Panc1 (cell line): ENCODE measurements around the gene MAP3K7. TPM values are rescaled to one million over a fixed set of nuclear protein-coding genes. Genes with fewer than 3 reads are reported as not detected.

ENCODE experiments used
- ATAC-seq: fragments of 200-7000 bp; cut with Tn5 transposase; 2 replicates; pipeline ENCODE4 v1.9.1; 2020; ENCODE audit warnings: mild to moderate bottlenecking, moderate library complexity
- BruUV-seq: library from RNA; stranded (reverse); fragments of 400-500 nt; replicated peaks from 2 replicates; lab custom pipeline; 2021; lab: Mats Ljungman, UMichigan
- CTCF ChIA-PET: fragments of 300-600 bp; sonication (Branson Sonifier 250); formaldehyde crosslinking; loops from one replicate; lab custom pipeline; 2022; ENCODE audit warnings: antibody characterized with exemption; lab: Charles Lee
- POLR2A ChIA-PET: fragments of 300-600 bp; sonication (Branson Sonifier 250); formaldehyde crosslinking; loops from one replicate; lab custom pipeline; 2022; ENCODE audit warnings: antibody characterized with exemption; lab: Charles Lee
- DNase-seq: peaks from one replicate; pipeline ENCODE4 v3.0.0-alpha.2; 2010; ENCODE audit warnings: low read depth, low spot score
- H3K27ac ChIP-seq: 2 replicates; pipeline ENCODE4 v1.5.1; 2011; ENCODE audit warnings: mild to moderate bottlenecking, low read length, inconsistent platforms
- H3K27me3 ChIP-seq: fragments of 200-500 bp; sonication (Bioruptor generic); 2 replicates; pipeline ENCODE4 v1.6.0; 2014; ENCODE audit warnings: low read length, inconsistent platforms; ENCODE audit not compliant: control insufficient read depth, insufficient read depth
- H3K36me3 ChIP-seq: fragments of 200-500 bp; sonication (Bioruptor generic); 2 replicates; pipeline ENCODE4 v1.5.1; 2014; ENCODE audit warnings: inconsistent platforms, mild to moderate bottlenecking, low read length, moderate library complexity; ENCODE audit not compliant: control insufficient read depth, insufficient read depth
- H3K4me1 ChIP-seq: 2 replicates; pipeline ENCODE4 v1.5.1; 2011; ENCODE audit warnings: inconsistent platforms, mild to moderate bottlenecking, low read length, moderate library complexity; ENCODE audit not compliant: control insufficient read depth, insufficient read depth
- H3K4me3 ChIP-seq, 2 experiments: 2 replicates each; pipeline ENCODE4 v1.5.1; 2011 to 2012; ENCODE audit warnings: low read depth in 2 of 2, low read length in 2 of 2, mild to moderate bottlenecking in 2 of 2, inconsistent platforms in 1 of 2, moderate library complexity in 1 of 2
- H3K9me3 ChIP-seq: fragments of 200-500 bp; sonication (Bioruptor generic); 2 replicates; pipeline ENCODE4 v1.5.1; 2014; ENCODE audit warnings: low read depth, mild to moderate bottlenecking, inconsistent platforms, low read length, moderate library complexity; ENCODE audit not compliant: control insufficient read depth, insufficient read depth
- CTCF ChIP-seq: fragments of 450-650 bp; IDR thresholded peaks from 2 replicates; pipeline ENCODE4 v1.5.1; 2017; ENCODE audit warnings: mild to moderate bottlenecking
- POLR2AphosphoS5 ChIP-seq: IDR thresholded peaks from 2 replicates; pipeline ENCODE4 v1.6.1; 2012; ENCODE audit warnings: mild to moderate bottlenecking, low read depth, low read length, moderate library complexity
- REST ChIP-seq, 2 experiments: IDR thresholded peaks; 2 replicates each; pipeline ENCODE4 v1.6.1; 2011 to 2012; ENCODE audit warnings: low read depth in 2 of 2, control low read depth in 1 of 2, low read length in 1 of 2, mild to moderate bottlenecking in 1 of 2, moderate library complexity in 1 of 2; ENCODE audit not compliant: insufficient read depth in 1 of 2
- SIN3A ChIP-seq: IDR thresholded peaks from 2 replicates; pipeline ENCODE4 v1.6.1; 2012; ENCODE audit warnings: low read depth, mild to moderate bottlenecking, low read length, moderate library complexity, borderline replicate concordance; ENCODE audit not compliant: insufficient read depth
- TCF7L2 ChIP-seq: IDR thresholded peaks from 2 replicates; pipeline ENCODE4 v1.6.1; 2011; ENCODE audit warnings: mild to moderate bottlenecking, low read depth, low read length, inconsistent platforms
- in situ Hi-C: cut with HindIII; loops from 2 replicates; pipeline ENCODE4 v1.10.0; 2016; ENCODE audit warnings: low sequenced_read_pairs, low pct_unique_long_range_greater_than_20kb
- intact Hi-C: fragments of 100-400 bp; cut with micrococcal nuclease; formaldehyde crosslinking; loops from one replicate; pipeline ENCODE4 v1.10.0; 2022; ENCODE audit not compliant: unreplicated experiment
- total RNA-seq: library from RNA; stranded (reverse); gene quantifications from one replicate; pipeline ENCODE4 v1.2.1, GENCODE V29; 2021; ENCODE audit not compliant: unreplicated experiment

The MAP3K7 gene
- total RNA-seq, 1 experiment from 2014 or later = 33.1 TPM

- ATAC-seq = no peak
- ChIA-PET POLR2A (no interaction called here), CTCF (no interaction called here)
- BruUV-seq = no TSS peak
- Histone ChIP-seq H3K27me3 (no peaks in the 10 kb centered on the region), H3K4me3 (no peak overlapping the region), H3K9me3 (no peaks in the 10 kb centered on the region), H3K27ac (no peak overlapping the region), H3K4me1 (no peaks in the 10 kb centered on the region), H3K36me3 (peaks cover 46% of the 10 kb centered on the region)
- TF ChIP-seq POLR2AphosphoS5 (no peak), TCF7L2 (no peak), CTCF (no peak), REST (IDR thresholded peaks at IDR 0.05; ENCODE audit: insufficient read depth in 1 of 2, low read depth in 2 of 2, low read length in 1 of 2) (no peak), SIN3A (no peak)
- in situ Hi-C loops (no loop called here), intact Hi-C loops (no loop called here)
- DNase-seq = no peak
These were observed 39.8 kb downstream of the MAP3K7 start for GRCh38 chr6:90547079-90547478.

- BruUV-seq = no TSS peak
- CTCF ChIA-PET = no interaction called here
- intact Hi-C loops = no loop called here
- no peaks in the 10 kb centered on the region for H3K9me3 ChIP-seq
- DNase-seq (no peak), ATAC-seq (no peak)
- TF ChIP-seq POLR2AphosphoS5 (no peak), REST (IDR thresholded peaks at IDR 0.05; ENCODE audit: insufficient read depth in 1 of 2, low read depth in 2 of 2, low read length in 1 of 2) (no peak)
- H3K4me3 ChIP-seq = no peak overlapping the region
- in situ Hi-C loops = no loop called here
- POLR2A ChIA-PET = no interaction called here
- H3K27me3 ChIP-seq = no peaks in the 10 kb centered on the region
- no peak overlapping the region for H3K27ac ChIP-seq
- H3K4me1 ChIP-seq = no peaks in the 10 kb centered on the region
- peaks cover 43% of the 10 kb centered on the region for H3K36me3 ChIP-seq
These were observed 41.4 kb downstream of the MAP3K7 start for GRCh38 chr6:90545448-90545847.
